Osteocyte (in vitro differentiated cells): ENCODE data around the gene NOB1. TPM values are rescaled to one million over a fixed set of nuclear protein-coding genes. Genes with fewer than 3 reads are reported as not detected.

ENCODE experiments used
- DNase-seq: peaks from one replicate; pipeline ENCODE4 v3.0.0; 2021; ENCODE audit warnings: mixed read lengths; ENCODE audit not compliant: unreplicated experiment; ENCODE audit errors: extremely low spot score
- H3K27ac Mint-ChIP-seq: one replicate; pipeline ENCODE4 v1.8.0; 2021; ENCODE audit warnings: mild to moderate bottlenecking, mixed read lengths; ENCODE audit not compliant: unreplicated experiment
- H3K27me3 Mint-ChIP-seq: one replicate; pipeline ENCODE4 v1.8.0; 2021; ENCODE audit warnings: mixed read lengths; ENCODE audit not compliant: unreplicated experiment
- H3K36me3 Mint-ChIP-seq: one replicate; pipeline ENCODE4 v1.8.0; 2021; ENCODE audit warnings: mixed read lengths; ENCODE audit not compliant: unreplicated experiment
- H3K4me1 Mint-ChIP-seq: one replicate; pipeline ENCODE4 v1.8.0; 2021; ENCODE audit warnings: mixed read lengths; ENCODE audit not compliant: unreplicated experiment
- H3K4me3 Mint-ChIP-seq: one replicate; pipeline ENCODE4 v1.8.0; 2021; ENCODE audit warnings: mild to moderate bottlenecking, moderate library complexity, mixed read lengths; ENCODE audit not compliant: unreplicated experiment
- H3K9me3 Mint-ChIP-seq: one replicate; pipeline ENCODE4 v1.8.0; 2021; ENCODE audit warnings: mixed read lengths; ENCODE audit not compliant: unreplicated experiment
- CTCF ChIP-seq: fragments of 200-600 bp; sonication (generic); IDR thresholded peaks from 2 replicates; pipeline ENCODE4 v1.5.0; 2021; ENCODE audit warnings: antibody characterized with exemption, mild to moderate bottlenecking, moderate library complexity
- total RNA-seq: library from RNA; stranded (reverse); gene quantifications from 2 replicates; pipeline ENCODE4 v1.2.1, GENCODE V29; 2021

The NOB1 gene
- total RNA-seq, 1 donor from 2014 or later = 43.3 TPM

- H3K4me1 Mint-ChIP-seq = peaks cover 17% of the 10 kb centered on the region
- H3K36me3 Mint-ChIP-seq = peaks cover 23% of the 10 kb centered on the region
- no peaks in the 10 kb centered on the region for H3K27me3 Mint-ChIP-seq
- no peak for DNase-seq
- H3K4me3 Mint-ChIP-seq = no peak overlapping the region
- peak overlapping the region; percentile 4 for H3K27ac Mint-ChIP-seq
- H3K9me3 Mint-ChIP-seq = no peaks in the 10 kb centered on the region
- TF ChIP-seq CTCF = no peak
Measured at GRCh38 chr16:69699915-69700314, 54.8 kb downstream of the NOB1 start.

- no peak for TF ChIP-seq CTCF
- H3K27ac Mint-ChIP-seq = no peak overlapping the region
- no peak overlapping the region for H3K4me3 Mint-ChIP-seq
- peaks cover 18% of the 10 kb centered on the region for H3K4me1 Mint-ChIP-seq
- peaks cover 34% of the 10 kb centered on the region for H3K36me3 Mint-ChIP-seq
- no peaks in the 10 kb centered on the region for H3K27me3 Mint-ChIP-seq
- no peaks in the 10 kb centered on the region for H3K9me3 Mint-ChIP-seq
- DNase-seq = no peak
Measured at GRCh38 chr16:69698404-69698803, 56.3 kb downstream of the NOB1 start.

- Mint-ChIP-seq H3K27me3 (no peaks in the 10 kb centered on the region), H3K27ac (no peak overlapping the region), H3K36me3 (peaks cover 51% of the 10 kb centered on the region), H3K4me1 (peaks cover 17% of the 10 kb centered on the region), H3K4me3 (no peak overlapping the region), H3K9me3 (no peaks in the 10 kb centered on the region)
- DNase-seq = no peak
- no peak for TF ChIP-seq CTCF
Measured at GRCh38 chr16:69693916-69694315, 60.8 kb downstream of the NOB1 start.

GRCh38 chr16:69691980-69692911 is 62.5 kb downstream of the NOB1 start:
- H3K4me3 Mint-ChIP-seq = no peak overlapping the region

More at GRCh38 chr16:69691980-69692911, 62.5 kb downstream of the NOB1 start:
- Mint-ChIP-seq H3K36me3 (peaks cover 47% of the 10 kb centered on the region), H3K4me1 (peaks cover 17% of the 10 kb centered on the region), H3K9me3 (no peaks in the 10 kb centered on the region), H3K27me3 (no peaks in the 10 kb centered on the region), H3K27ac (peak overlapping the region; percentile 4)
- no peak for DNase-seq
- TF ChIP-seq CTCF = no peak

Other genes starting within 250 kb of the NOB1 start
- 55.0 and 57.3 TPM in 2 replicates for gene NFAT5, start 189.0 kb downstream of the NOB1 start, total RNA-seq
- 389 and 470 TPM in 2 replicates for gene NQO1, start 28.4 kb downstream of the NOB1 start, total RNA-seq
- gene WWP2, start 7.4 kb upstream of the NOB1 start, total RNA-seq = 36.2 and 38.2 TPM in 2 replicates
- gene CLEC18A, start 196.4 kb upstream of the NOB1 start, total RNA-seq = 1.1 and 1.2 TPM in 2 replicates